ENCODE results near the gene ULK4. TPM values are rescaled to one million over a fixed set of nuclear protein-coding genes. Genes with fewer than 3 reads are reported as not detected.

ULK4 gene
- total and polyA plus RNA-seq, 2 of the 8 experiments (the other 6 are each of a cell fraction or from before 2014, with no cell fraction given): 3.0 to 10.8 TPM

DNA sequence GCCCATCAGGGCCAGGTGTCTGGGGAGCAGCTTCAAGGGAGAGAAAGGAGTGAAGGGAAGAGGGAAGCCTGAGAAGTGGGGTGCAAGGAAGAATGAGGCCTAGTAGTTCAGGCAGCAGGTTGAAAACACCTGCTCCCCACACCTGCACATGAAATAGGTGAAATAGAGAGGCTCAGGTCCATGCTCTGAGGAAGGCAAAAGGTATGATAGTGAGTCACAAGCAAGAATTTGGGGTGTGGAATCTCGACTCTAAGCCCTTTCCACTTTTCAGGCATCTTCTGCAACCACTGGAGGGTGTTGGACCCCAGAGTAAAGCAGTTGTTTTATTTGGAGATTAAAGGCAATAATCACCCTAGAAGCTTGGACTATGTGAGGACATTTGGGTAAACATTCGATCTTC is 605.1 kb downstream of the ULK4 start:
- Histone ChIP-seq H3K27me3 (replicated peaks in 1 of 4; ENCODE audit: control insufficient read depth in 3 of 4, extremely low read depth in 1 of 4, insufficient read depth in 3 of 4, low read length in 3 of 4) (no peaks in the 10 kb centered on the region), H3K4me2 (ENCODE audit: insufficient read depth in 1 of 2, low read depth in 2 of 2, low read length in 2 of 2) (no peak overlapping the region), H3K14ac (ENCODE audit: insufficient read length) (no peak overlapping the region), H3K9ac (replicated peaks in 1 of 4; ENCODE audit: extremely low read depth in 1 of 4, low read depth in 3 of 4, low read length in 3 of 4) (no peak overlapping the region), H3K56ac (replicated peaks; ENCODE audit: insufficient read length, low read depth, low read length) (no peak overlapping the region), H3K4me1 (replicated peaks in 1 of 4; ENCODE audit: control insufficient read depth in 3 of 4, insufficient read depth in 4 of 4, low read length in 3 of 4) (no peaks in the 10 kb centered on the region; a peak in 1 of 7 replicates), H3K23ac (ENCODE audit: insufficient read length) (no peak overlapping the region), H3K4ac (replicated peaks; ENCODE audit: insufficient read length, low read depth, low read length) (no peak overlapping the region), H3K9me3 (ENCODE audit: insufficient read depth in 2 of 2, low read depth in 1 of 2, low read length in 1 of 2) (no peaks in the 10 kb centered on the region), H2BK12ac (ENCODE audit: low read depth, low read length) (no peak overlapping the region), H2BK120ac (replicated peaks; ENCODE audit: low read depth, low read length) (no peak overlapping the region), H3K79me1 (ENCODE audit: low read depth, low read length) (no peaks in the 10 kb centered on the region), H2BK15ac (ENCODE audit: low read length) (no peak overlapping the region), H3K79me2 (ENCODE audit: control insufficient read depth in 1 of 2, insufficient read depth in 2 of 2, low read length in 2 of 2) (no peaks in the 10 kb centered on the region), H4K91ac (replicated peaks; ENCODE audit: insufficient read length, low read length) (no peak overlapping the region), H4K8ac (ENCODE audit: extremely low read depth, insufficient read depth, low read length) (no peak overlapping the region), H2AK5ac (ENCODE audit: low read depth, low read length) (no peak overlapping the region), H2AFZ (ENCODE audit: low read length) (no peak overlapping the region), H2BK5ac (ENCODE audit: low read depth, low read length) (no peak overlapping the region), H4K5ac (ENCODE audit: insufficient read length, low read depth, low read length) (no peak overlapping the region), H3K18ac (ENCODE audit: extremely low read depth, low read length) (no peak overlapping the region), H3K4me3 (ENCODE audit: extremely low read depth in 1 of 4, insufficient read depth in 2 of 4, low read depth in 3 of 4, low read length in 4 of 4) (no peak overlapping the region), H3K23me2 (ENCODE audit: low read depth, low read length) (no peaks in the 10 kb centered on the region), H4K20me1 (replicated peaks in 1 of 2; ENCODE audit: control insufficient read depth in 1 of 2, insufficient read depth in 2 of 2, low read length in 2 of 2) (no peaks in the 10 kb centered on the region), H3K27ac (ENCODE audit: low read depth, low read length) (no peak overlapping the region), H3K36me3 (ENCODE audit: control insufficient read depth in 2 of 4, insufficient read depth in 4 of 4, low read length in 3 of 4) (no peaks in the 10 kb centered on the region), H2BK20ac (ENCODE audit: low read length) (no peak overlapping the region)
- DNase-seq (ENCODE audit: low read depth in 1 of 2, low spot score in 2 of 2): no peak
- WGBS, 2 experiments (ENCODE audit: extremely low coverage in 1 of 2, insufficient coverage in 1 of 2, insufficient read length in 1 of 2, insufficient replicate concordance in 2 of 2, low coverage in 1 of 2, low lambda C conversion rate in 2 of 2, missing lambda C conversion rate in 1 of 2): 97% methylated on average over 2 of the region's 2 CpGs; no CpG with 5 or more reads in 1 of the 2 experiments
- FAIRE-seq: no peak
- ChIA-PET CTCF (ENCODE audit: partially characterized antibody) (no interaction called here), POLR2A (ENCODE audit: partially characterized antibody) (no interaction called here)
- TF ChIP-seq KDM4A (IDR thresholded peaks at IDR 0.05; ENCODE audit: low read depth, low read length, severe bottlenecking) (no peak), MAFK (IDR thresholded peaks at IDR 0.05; ENCODE audit: low read depth, low read length) (no peak), POU5F1 (IDR thresholded peaks at IDR 0.05; ENCODE audit: low read depth, low read length) (no peak), BRCA1 (IDR thresholded peaks at IDR 0.05; ENCODE audit: low read depth, low read length) (no peak), EGR1 (IDR thresholded peaks at IDR 0.05; ENCODE audit: borderline replicate concordance, low read depth, low read length) (no peak), TAF1 (IDR thresholded peaks at IDR 0.05; ENCODE audit: low read depth, low read length) (no peak), CBX8 (IDR thresholded peaks at IDR 0.05; ENCODE audit: borderline replicate concordance, low read depth, low read length) (no peak), KDM1A (IDR thresholded peaks at IDR 0.05; ENCODE audit: borderline replicate concordance, low read length) (no peak), SIN3A (conservative IDR thresholded peaks at IDR 0.05 in 1 of 2, IDR thresholded peaks at IDR 0.05 in 1 of 2; ENCODE audit: low read depth in 1 of 2, low read length in 2 of 2) (no peak), CREB1 (IDR thresholded peaks at IDR 0.05) (no peak), TEAD4 (IDR thresholded peaks at IDR 0.05; ENCODE audit: low read depth, low read length) (no peak), BCL11A (IDR thresholded peaks at IDR 0.05; ENCODE audit: low read depth in 2 of 2, low read length in 2 of 2) (no peak), EZH2 (IDR thresholded peaks at IDR 0.05; ENCODE audit: low read depth, low read length, severe bottlenecking) (no peak)
- TF ChIP-seq, protein P1, sequence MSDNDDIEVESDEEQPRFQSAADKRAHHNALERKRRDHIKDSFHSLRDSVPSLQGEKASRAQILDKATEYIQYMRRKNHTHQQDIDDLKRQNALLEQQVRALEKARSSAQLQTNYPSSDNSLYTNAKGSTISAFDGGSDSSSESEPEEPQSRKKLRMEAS (IDR thresholded peaks at IDR 0.05): no peak
- TF ChIP-seq, protein P2, sequence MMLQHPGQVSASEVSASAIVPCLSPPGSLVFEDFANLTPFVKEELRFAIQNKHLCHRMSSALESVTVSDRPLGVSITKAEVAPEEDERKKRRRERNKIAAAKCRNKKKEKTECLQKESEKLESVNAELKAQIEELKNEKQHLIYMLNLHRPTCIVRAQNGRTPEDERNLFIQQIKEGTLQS (IDR thresholded peaks at IDR 0.05; ENCODE audit: insufficient read depth, low read depth, low read length): no peak

All from H1 (cell line).